LNCAP (cell line): Measurements from ENCODE around the gene CHID1.

Source experiments
- TF ChIP-seq, protein P1 (sequence below): fragments of 450-650 bp; IDR thresholded peaks from 2 replicates; pipeline ENCODE4 v1.5.1; 2017; ENCODE audit warnings: mild to moderate bottlenecking

CHID1 gene

GRCh38 chr11:843818-844692, 66.6 kb downstream of the CHID1 start:
- TF ChIP-seq, protein P1, sequence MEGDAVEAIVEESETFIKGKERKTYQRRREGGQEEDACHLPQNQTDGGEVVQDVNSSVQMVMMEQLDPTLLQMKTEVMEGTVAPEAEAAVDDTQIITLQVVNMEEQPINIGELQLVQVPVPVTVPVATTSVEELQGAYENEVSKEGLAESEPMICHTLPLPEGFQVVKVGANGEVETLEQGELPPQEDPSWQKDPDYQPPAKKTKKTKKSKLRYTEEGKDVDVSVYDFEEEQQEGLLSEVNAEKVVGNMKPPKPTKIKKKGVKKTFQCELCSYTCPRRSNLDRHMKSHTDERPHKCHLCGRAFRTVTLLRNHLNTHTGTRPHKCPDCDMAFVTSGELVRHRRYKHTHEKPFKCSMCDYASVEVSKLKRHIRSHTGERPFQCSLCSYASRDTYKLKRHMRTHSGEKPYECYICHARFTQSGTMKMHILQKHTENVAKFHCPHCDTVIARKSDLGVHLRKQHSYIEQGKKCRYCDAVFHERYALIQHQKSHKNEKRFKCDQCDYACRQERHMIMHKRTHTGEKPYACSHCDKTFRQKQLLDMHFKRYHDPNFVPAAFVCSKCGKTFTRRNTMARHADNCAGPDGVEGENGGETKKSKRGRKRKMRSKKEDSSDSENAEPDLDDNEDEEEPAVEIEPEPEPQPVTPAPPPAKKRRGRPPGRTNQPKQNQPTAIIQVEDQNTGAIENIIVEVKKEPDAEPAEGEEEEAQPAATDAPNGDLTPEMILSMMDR, result no peak

GRCh38 chr11:843086-843734, 67.4 kb downstream of the CHID1 start:
- TF ChIP-seq, protein P1, result no peak

- TF ChIP-seq, protein P1, result no peak
These were observed 68.1 kb downstream of the CHID1 start, which contains the start of the genes POLR2L and TSPAN4 for GRCh38 chr11:842370-843002. Gene POLR2L, minus strand, starts transcription at chr11:842529. Its CDS starts 21 bp downstream, at chr11:842508. Gene TSPAN4, plus strand, starts transcription at chr11:842852. Its CDS starts 7,453 bp downstream, at chr11:850305.

- TF ChIP-seq, protein P1, result no peak
These were observed 68.6 kb downstream of the CHID1 start for GRCh38 chr11:841981-842369.

DNA sequence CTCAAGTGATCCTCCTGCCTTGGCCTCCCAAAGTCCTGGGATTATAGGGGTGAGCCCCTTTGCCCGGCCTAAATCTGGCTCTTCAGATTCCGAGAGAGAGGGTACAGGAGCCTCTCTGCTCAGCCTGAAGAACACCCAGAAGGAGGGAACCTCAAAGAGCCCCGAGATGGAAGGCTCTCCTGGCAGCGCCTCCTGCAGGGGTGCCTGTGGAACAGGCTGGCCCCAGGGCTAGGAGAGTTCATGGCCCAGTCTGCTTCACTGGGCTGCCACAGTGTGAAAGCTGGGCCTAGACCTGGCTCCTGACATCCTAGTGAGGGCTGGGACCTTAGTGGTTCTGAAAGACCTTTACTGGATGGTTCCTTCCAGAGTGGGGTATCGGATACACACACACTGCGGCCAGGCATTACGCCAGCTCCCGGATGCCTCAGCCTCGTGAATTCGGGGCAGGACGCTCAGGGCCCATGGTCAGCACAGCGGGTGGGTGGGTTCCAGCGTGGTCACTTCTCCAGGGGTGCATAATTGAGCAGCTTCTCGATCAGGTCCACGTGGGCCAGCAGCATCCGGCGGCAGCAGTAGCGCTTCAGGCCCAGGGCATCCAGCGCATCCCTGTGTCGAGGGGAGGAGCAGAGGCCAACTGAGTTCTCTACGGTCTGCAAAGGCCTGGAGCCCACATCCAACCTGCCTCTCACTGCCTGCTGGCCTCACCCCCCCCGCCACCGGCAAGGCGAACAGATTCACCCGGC, 70.6 kb downstream of the CHID1 start:
- TF ChIP-seq, protein P1, result peak; percentile 14; the same call in 1 of the 2 replicates

DNA sequence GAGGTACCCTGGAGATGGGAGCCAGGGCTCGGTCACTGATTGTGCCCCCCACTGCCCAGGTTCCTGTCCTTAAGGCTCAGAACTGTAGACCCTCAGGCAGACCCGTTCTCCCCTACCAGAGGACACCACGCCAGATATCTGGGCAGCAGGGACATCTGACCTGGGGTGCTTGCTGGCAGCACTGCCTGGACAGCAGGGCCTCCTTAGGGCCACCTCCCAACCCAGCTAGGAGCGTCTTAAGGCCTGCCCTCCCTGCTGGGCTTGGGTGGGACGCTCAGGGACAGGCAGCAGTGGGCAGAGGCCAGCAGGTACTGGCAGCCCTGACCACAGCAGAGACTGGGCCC, 71.4 kb downstream of the CHID1 start:
- TF ChIP-seq, protein P1, result no peak
